SH-SY5Y (cell line): Measurements from ENCODE around the gene PCGF2.

Source experiments
- GATA2 ChIP-seq: IDR thresholded peaks from 2 replicates; pipeline ENCODE4 v1.6.1; 2011; ENCODE audit warnings: mild to moderate bottlenecking, low read depth, low read length
- GATA3 ChIP-seq: IDR thresholded peaks from 2 replicates; pipeline ENCODE4 v1.6.1; 2011; ENCODE audit warnings: low read depth, mild to moderate bottlenecking, low read length, moderate library complexity

- no peak for TF ChIP-seq GATA2
- TF ChIP-seq GATA3, result no peak
Observed at GRCh38 chr17:38748149-38748891, at the start of gene PCGF2.
